ENCODE results near the gene PLBD2.

DNA sequence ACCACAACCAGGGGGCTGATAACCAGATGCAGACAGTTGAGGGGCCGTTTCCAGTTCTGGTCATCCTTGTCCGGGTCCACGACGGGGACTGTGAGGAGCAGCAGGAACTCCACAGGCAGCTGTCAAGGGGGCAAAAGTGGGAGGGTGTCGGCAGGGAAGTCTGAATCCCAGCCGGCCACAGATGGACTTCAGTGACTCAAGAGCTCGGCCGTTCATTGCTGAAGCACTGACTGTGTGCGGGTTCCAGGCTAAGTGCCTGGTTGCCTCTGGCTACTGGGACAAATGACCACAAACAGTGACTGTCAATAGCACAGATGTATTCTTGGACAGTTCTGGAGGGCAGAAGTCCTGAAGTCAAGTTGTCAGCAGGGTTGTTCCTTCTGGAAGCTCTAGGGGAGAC lies 43.0 kb upstream of the PLBD2 start:
- TF ChIP-seq, protein P1, sequence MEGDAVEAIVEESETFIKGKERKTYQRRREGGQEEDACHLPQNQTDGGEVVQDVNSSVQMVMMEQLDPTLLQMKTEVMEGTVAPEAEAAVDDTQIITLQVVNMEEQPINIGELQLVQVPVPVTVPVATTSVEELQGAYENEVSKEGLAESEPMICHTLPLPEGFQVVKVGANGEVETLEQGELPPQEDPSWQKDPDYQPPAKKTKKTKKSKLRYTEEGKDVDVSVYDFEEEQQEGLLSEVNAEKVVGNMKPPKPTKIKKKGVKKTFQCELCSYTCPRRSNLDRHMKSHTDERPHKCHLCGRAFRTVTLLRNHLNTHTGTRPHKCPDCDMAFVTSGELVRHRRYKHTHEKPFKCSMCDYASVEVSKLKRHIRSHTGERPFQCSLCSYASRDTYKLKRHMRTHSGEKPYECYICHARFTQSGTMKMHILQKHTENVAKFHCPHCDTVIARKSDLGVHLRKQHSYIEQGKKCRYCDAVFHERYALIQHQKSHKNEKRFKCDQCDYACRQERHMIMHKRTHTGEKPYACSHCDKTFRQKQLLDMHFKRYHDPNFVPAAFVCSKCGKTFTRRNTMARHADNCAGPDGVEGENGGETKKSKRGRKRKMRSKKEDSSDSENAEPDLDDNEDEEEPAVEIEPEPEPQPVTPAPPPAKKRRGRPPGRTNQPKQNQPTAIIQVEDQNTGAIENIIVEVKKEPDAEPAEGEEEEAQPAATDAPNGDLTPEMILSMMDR (conservative IDR thresholded peaks at IDR 0.05; ENCODE audit: low read length), result no peak
- TF ChIP-seq EZH2phosphoT487 (IDR thresholded peaks at IDR 0.05; ENCODE audit: borderline replicate concordance), result no peak

Measured in Loucy (cell line).